HG02981 (cell line): ENCODE measurements around the gene KCNA10.

Experiments used
- ATAC-seq: cut with Tn5 transposase; IDR thresholded peaks from one replicate; pipeline ENCODE4 v1.9.1; 2021; ENCODE audit warnings: mild to moderate bottlenecking, moderate library complexity; ENCODE audit not compliant: unreplicated experiment

The KCNA10 gene

GRCh38 chr1:110480356-110481096 is 38.4 kb downstream of the KCNA10 start:
- no peak for ATAC-seq

GRCh38 chr1:110478886-110479285 is 40.1 kb downstream of the KCNA10 start:
- no peak for ATAC-seq

- ATAC-seq = no peak
Observed at GRCh38 chr1:110477967-110478640, 40.9 kb downstream of the KCNA10 start.

GRCh38 chr1:110477445-110477957 is 41.5 kb downstream of the KCNA10 start:
- no peak for ATAC-seq

GRCh38 chr1:110477041-110477440 is 41.9 kb downstream of the KCNA10 start:
- ATAC-seq = no peak

GRCh38 chr1:110476028-110476765 is 42.8 kb downstream of the KCNA10 start:
- ATAC-seq = no peak

GRCh38 chr1:110475362-110476027 is 43.5 kb downstream of the KCNA10 start:
- ATAC-seq = no peak

- ATAC-seq = no peak
Observed at GRCh38 chr1:110474444-110474843, 44.5 kb downstream of the KCNA10 start.

- no peak for ATAC-seq
Observed at GRCh38 chr1:110472546-110472945, 46.4 kb downstream of the KCNA10 start.

- no peak for ATAC-seq
Observed at GRCh38 chr1:110471131-110471530, 47.8 kb downstream of the KCNA10 start.
